ENCODE results near the gene CYS1. TPM values are rescaled to one million over a fixed set of nuclear protein-coding genes. Genes with fewer than 3 reads are reported as not detected.

CYS1 gene
- total RNA-seq, 4 donors from 2014 or later = 0.59 to 47.2 (median 2.7) TPM

DNA sequence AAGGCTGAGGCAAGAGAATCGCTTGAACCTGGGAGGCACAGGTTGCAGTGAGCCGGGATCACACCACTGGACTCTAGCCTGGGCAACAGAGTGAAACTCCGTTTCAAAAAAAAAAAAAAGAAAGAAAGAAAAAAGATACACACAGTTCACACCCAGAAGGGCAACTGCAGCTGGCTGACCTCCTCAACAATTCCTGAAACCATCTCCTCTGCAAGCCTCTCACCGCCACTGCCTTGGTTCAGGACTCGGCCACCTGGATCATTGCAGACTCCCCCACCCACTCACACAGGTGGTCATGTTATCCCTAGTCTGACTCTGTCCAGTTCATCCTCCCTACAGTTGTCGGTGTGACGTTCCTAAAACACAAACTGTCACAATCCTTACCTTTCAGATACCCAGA is 2.2 kb downstream of the CYS1 start:
- H3K4me1 ChIP-seq = peaks cover 10 to 24% of the 10 kb centered on the region in 2 donors
- no peaks in the 10 kb centered on the region for H3K27me3 ChIP-seq
- H3K36me3 ChIP-seq = no peaks in the 10 kb centered on the region
- no peak for TF ChIP-seq POLR2A (IDR thresholded peaks at IDR 0.05)
- TF ChIP-seq, protein P1, sequence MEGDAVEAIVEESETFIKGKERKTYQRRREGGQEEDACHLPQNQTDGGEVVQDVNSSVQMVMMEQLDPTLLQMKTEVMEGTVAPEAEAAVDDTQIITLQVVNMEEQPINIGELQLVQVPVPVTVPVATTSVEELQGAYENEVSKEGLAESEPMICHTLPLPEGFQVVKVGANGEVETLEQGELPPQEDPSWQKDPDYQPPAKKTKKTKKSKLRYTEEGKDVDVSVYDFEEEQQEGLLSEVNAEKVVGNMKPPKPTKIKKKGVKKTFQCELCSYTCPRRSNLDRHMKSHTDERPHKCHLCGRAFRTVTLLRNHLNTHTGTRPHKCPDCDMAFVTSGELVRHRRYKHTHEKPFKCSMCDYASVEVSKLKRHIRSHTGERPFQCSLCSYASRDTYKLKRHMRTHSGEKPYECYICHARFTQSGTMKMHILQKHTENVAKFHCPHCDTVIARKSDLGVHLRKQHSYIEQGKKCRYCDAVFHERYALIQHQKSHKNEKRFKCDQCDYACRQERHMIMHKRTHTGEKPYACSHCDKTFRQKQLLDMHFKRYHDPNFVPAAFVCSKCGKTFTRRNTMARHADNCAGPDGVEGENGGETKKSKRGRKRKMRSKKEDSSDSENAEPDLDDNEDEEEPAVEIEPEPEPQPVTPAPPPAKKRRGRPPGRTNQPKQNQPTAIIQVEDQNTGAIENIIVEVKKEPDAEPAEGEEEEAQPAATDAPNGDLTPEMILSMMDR (IDR thresholded peaks at IDR 0.05) = no peak
- WGBS, 2 donors = 79 to 88% methylated on average over 7 of the region's 7 CpGs
- no peak for DNase-seq
- no peaks in the 10 kb centered on the region for H3K9me3 ChIP-seq
- H3K27ac ChIP-seq = no peak overlapping the region
- intact Hi-C loops (cut with DNase I) = no loop called here
- no peak overlapping the region for H3K4me3 ChIP-seq (replicated peaks in 1 of 3)

DNA sequence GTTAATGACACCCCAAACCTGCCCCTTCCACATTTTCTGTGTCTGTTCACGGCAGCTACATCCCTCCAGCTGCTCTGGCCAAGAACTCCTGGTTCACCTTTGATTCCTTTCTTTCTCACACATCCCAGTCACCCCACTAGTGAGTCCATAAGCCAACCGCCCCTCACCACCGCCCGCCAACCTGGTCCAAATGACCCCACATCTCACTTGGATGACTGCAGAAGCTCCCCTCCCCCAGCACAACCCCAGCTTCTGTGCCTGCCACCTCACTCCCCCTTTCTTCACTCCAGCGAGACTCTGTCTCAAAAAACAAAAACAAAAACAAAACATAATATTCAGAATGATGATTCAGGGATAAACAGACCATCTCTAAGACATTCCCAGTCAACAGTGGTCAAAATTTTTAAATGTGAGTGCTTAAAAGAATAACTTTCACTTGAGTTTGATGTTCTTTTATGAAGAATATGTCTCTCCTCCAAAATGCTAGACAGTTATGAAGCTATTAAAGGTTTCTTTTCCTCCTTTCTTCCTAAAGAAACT is 3.2 kb downstream of the CYS1 start:
- TF ChIP-seq, protein P1 (IDR thresholded peaks at IDR 0.05) = no peak
- no peak for TF ChIP-seq POLR2A (IDR thresholded peaks at IDR 0.05)
- H3K27ac ChIP-seq = no peak overlapping the region
- intact Hi-C loops (cut with DNase I) = no loop called here
- H3K4me3 ChIP-seq (replicated peaks in 1 of 3) = no peak overlapping the region
- H3K36me3 ChIP-seq = no peaks in the 10 kb centered on the region
- 86 to 90% methylated on average over 5 of the region's 5 CpGs for WGBS, 2 donors
- DNase-seq = no peak
- peaks cover 10 to 23% of the 10 kb centered on the region in 2 donors for H3K4me1 ChIP-seq
- no peaks in the 10 kb centered on the region for H3K27me3 ChIP-seq
- H3K9me3 ChIP-seq = no peaks in the 10 kb centered on the region

DNA sequence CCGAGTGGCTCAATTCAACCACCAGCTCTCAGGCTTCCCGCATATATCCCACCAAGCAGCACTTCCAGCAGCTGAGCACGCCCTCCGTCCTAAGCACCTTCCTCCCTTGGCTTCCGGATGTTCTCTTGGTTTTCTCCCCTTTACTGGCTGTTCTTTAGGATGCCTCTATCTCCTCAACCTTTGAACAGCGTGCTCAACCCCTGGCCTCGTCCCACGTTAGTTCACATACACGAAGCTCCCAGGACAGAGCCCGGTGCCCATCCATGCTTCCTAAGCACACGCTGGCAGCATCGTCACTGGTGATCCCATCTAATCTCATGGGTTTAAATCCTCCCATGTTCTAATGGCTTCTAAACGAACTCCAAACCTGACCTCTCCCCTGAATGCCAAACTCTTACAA is 3.7 kb downstream of the CYS1 start:
- intact Hi-C loops (cut with DNase I) = no loop called here
- H3K27ac ChIP-seq = no peak overlapping the region
- H3K4me3 ChIP-seq (replicated peaks in 1 of 3) = no peak overlapping the region
- 80 to 93% methylated on average over 13 of the region's 13 CpGs for WGBS, 2 donors
- TF ChIP-seq, protein P1 (IDR thresholded peaks at IDR 0.05) = no peak
- TF ChIP-seq POLR2A (IDR thresholded peaks at IDR 0.05) = no peak
- no peaks in the 10 kb centered on the region for H3K9me3 ChIP-seq
- peaks cover 10 to 23% of the 10 kb centered on the region in 2 donors for H3K4me1 ChIP-seq
- H3K27me3 ChIP-seq = no peaks in the 10 kb centered on the region
- DNase-seq = no peak
- H3K36me3 ChIP-seq = no peaks in the 10 kb centered on the region

DNA sequence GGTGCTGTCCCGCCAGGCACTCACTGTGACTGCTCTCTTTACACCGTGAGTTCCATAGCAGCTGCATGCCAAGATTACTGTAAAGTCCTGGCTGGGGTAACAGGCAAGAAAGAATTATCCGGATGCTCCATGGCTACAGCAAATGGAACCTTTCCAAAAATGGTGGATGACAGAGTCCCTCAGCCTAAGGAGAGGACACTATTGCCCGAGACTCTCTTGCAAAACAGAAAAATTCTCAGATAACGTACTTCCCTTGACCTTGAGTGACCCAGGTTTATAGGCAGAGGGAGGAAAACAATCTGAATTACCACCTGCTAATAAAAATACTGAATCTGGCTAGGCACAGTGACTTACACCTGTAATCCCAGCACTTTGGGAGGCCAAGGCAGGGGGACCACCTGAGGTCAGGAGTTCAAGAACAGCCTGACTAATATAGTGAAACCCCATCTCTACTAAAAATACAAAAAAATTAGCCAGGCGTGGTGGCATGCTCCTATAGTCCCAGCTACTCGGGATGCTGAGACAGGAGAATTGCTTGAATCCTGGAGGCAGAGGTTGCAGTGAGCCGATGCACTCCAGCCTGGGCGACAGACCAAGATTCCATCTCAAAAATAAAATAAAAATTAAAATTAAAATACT is 4.5 kb downstream of the CYS1 start:
- Histone ChIP-seq H3K36me3 (no peaks in the 10 kb centered on the region), H3K27ac (no peak overlapping the region), H3K9me3 (no peaks in the 10 kb centered on the region), H3K4me1 (peaks cover 10 to 21% of the 10 kb centered on the region in 2 donors), H3K27me3 (no peaks in the 10 kb centered on the region), H3K4me3 (replicated peaks in 1 of 3) (no peak overlapping the region)
- 63 to 81% methylated on average over 9 of the region's 9 CpGs for WGBS, 2 donors
- no peak for DNase-seq
- intact Hi-C loops (cut with DNase I) = no loop called here
- TF ChIP-seq, protein P1 (IDR thresholded peaks at IDR 0.05) = no peak
- no peak for TF ChIP-seq POLR2A (IDR thresholded peaks at IDR 0.05)

DNA sequence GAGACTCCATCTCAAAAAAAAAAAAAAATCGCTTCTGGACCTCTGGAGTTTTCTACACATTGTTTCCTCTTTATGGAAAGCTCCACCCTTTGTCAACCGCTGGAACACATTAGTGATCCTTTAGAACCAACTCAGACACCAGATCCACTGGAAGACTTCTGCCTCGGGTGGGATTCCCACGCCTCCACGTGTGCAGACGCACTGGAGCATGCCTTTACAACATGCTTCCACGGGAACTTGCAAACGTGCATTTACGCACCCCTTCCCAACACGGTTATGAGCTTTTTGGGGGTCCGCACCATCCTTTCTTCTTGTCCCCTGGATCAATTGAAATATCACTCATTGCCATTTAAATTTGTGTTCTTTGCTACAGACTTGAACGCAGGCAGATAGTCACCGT is 5.1 kb downstream of the CYS1 start:
- no peak for DNase-seq
- Histone ChIP-seq H3K27ac (no peak overlapping the region), H3K36me3 (no peaks in the 10 kb centered on the region), H3K4me3 (replicated peaks in 1 of 3) (no peak overlapping the region), H3K27me3 (no peaks in the 10 kb centered on the region), H3K4me1 (peaks cover 6 to 17% of the 10 kb centered on the region in 2 donors), H3K9me3 (no peaks in the 10 kb centered on the region)
- no peak for TF ChIP-seq POLR2A (IDR thresholded peaks at IDR 0.05)
- TF ChIP-seq, protein P1 (IDR thresholded peaks at IDR 0.05) = no peak
- intact Hi-C loops (cut with DNase I) = no loop called here
- WGBS, 2 donors = 84 to 87% methylated on average over 13 of the region's 13 CpGs
